ENCODE results near the gene FCAMR.

The FCAMR gene

GRCh38 chr1:206970446-206970845 is at the start of gene FCAMR:
FCAMR (minus strand) TSS chr1:206970460; CDS start chr1:206970125, 335 bp downstream.
- DNase-seq, result no peak

DNA sequence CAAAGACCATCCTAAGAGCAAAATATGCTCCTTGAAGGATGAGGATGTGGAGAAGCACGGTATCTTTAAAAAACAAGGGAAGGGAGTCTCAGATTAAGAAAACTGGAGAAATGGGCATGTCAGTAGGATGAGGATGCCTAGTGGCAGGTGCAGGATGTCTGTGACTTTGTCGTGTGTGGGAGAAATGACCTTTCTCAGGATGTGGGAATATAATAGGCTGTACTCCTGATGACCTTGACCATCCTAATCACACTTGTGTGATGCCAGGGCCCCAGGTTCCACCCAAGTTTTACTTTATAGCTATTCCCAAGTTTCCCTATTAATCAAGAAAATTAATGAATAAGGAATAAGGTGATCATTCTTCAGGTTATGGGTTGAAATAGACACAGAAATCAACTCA is 49.4 kb upstream of the FCAMR start:
- DNase-seq, result no peak

DNA sequence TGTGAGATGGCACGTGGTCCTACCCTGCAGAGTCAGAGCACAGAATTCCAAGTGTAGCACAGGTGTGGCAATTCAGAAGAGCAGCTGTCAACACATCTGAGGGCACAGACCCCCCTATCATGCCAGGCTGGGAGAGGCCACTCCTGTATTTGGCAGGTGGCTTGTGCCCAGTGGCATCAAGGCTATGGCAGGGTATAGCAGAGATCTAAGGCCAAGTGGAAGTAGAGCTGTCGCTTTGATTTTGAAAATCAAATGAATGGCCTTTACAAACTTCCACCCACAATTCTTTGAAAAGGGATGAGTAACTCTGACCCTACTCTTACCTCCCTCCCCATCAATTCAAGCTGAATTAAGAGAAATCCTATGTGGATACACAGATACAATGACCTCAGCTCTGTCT is 48.9 kb upstream of the FCAMR start:
- no peak for DNase-seq

GRCh38 chr1:207018707-207019106 is 48.4 kb upstream of the FCAMR start:
- no peak for DNase-seq

GRCh38 chr1:207017615-207018559 is 47.6 kb upstream of the FCAMR start:
- no peak for DNase-seq

GRCh38 chr1:207015791-207016190 is 45.5 kb upstream of the FCAMR start:
- no peak for DNase-seq

GRCh38 chr1:207014728-207015127 is 44.5 kb upstream of the FCAMR start:
- DNase-seq, result no peak

DNA sequence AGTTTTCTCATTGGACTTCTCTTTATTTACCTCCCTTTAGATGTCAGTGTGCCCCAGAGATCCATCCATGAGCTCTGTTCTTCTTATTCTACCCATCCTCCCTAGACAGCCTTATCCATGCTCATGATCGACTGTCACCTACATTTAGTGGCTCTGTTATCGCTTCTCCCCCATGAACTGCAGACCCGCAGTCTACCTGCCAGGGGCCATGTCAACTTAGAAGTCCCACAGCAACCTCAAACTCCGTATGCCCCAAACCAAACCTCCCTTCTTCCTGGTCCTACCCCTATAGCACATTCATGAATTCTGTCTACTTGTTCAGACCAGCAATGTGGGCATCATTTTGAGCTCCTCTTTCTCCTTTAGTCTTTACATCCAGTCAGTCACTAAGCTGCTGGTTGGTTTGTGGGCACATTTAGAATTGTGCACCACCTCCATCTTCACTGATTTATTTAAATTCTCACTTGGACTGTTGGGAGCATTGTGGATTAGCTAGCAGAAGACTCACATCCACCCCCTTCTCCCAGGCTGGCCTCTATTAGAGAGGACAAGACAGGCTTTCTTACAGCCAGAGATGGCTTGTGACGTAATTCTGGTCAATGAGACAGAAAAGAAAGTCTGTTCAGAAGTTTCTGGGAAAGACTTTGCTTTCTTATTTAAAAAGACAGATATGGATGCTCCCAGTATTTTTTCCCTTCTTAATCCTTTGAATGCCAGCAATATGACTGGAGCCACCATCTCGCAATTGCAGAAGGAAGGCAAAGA is 43.2 kb upstream of the FCAMR start:
- DNase-seq, result no peak

DNA sequence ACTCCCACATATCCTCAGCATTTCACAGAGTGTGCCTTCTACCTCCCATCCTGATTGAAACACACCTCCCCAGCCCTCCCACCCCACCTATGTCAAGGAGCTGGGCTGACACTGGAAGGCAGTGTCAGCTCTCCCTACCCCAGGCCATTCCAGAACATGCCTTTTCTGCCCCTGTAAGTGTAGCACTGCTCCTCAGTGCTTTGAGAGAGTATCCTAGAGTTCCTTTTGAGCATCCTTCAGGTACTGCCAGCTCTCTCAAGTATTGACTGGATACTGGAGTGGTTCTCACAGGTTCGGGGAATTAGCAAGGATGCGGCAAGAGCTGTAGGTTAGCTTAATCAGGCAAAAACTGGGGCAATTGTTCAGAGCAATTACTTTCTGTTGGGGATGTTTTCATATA is 40.5 kb upstream of the FCAMR start:
- no peak for DNase-seq

DNA sequence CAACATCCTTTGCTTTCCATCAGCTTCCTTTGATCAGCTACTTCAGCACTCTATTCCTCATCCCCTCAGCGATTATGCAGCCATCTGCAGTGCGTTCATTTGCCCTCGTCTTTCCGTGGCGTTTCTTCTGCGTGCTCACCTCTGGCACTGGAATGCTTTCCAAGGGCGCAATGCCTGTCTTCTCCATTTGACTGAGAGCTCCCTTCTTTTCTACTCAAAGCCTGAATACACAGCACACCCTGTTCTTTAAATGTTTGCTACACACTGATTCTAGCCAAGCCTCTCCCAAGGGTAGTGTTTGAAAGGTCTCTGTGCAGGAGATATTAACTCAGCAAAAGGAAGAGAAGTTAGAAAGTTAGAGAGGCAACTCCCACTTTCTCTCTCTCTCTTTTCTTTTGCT is 39.7 kb upstream of the FCAMR start:
- no peak for DNase-seq

DNA sequence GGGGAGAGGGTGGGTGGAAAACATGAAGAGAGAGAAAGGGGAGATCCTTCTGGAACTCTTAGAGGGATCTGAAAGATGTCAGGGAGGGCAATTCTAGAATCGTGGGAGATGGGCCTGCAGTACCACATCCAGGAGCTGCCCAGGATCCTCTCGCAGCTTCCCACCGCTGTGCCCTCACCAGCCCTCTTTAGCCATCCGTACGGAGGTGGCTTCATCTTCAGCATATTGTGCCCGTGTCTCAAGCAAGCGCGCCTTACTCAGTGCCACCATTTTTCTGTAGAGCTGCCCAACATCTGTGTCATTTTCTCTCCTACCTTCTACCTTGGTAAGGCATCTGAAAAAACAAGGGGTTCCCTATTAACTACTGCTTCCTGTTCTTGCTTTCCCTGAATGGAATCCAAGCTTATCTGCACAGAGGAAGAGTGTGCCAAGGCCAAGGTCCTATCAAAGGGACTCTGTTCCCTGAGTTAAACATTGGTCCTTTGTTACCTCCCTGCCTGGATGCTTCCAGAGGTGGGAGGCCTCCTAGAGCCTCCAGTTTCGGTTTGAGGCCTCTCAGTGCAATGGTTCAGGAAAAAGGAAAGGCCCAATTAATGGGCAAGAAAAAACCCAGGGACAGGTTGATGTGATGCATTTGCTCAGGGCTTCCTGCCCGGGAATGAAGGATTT is 39.1 kb upstream of the FCAMR start:
- DNase-seq, result no peak

- DNase-seq, result no peak
Observed at GRCh38 chr1:207007352-207008033, 37.2 kb upstream of the FCAMR start.

DNA sequence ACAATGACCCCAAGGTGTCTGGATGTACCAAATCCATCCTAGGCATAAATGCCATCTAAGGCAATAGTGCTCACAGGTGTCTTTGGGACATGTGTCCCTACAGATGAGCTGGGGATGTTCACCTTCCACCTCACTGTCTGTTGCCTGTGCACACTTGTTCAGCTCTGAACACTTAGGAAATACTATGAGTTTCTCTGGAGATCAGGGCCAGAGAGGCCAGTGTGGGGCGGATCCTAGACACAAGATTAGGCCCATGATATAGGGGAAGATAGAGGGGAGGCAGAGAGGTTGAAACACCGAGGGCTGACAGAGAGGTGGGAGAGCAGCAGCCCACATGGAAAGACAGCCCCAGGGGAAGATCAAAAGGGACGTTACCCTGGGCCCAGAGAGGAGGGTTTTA is 36.7 kb upstream of the FCAMR start:
- DNase-seq, result no peak

DNA sequence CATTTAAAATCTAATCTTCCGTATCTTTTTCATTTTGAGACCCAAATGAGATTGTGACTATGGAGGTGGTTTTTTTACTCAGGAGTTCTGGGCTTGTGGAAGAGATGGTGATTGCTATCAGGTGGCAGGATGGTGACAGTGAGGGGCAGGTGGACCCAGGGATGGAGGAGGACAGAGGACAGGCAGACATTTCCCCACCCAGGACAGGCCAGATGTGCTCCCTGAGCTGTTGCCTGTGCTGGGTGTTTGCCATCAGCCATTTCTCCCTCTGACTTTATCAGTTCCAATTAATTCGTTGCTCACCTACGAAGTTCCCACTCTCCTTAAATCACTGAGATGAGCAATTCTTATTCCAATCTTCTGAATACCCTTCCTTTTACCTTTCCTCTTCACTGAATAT is 35.8 kb upstream of the FCAMR start:
- no peak for DNase-seq

DNA sequence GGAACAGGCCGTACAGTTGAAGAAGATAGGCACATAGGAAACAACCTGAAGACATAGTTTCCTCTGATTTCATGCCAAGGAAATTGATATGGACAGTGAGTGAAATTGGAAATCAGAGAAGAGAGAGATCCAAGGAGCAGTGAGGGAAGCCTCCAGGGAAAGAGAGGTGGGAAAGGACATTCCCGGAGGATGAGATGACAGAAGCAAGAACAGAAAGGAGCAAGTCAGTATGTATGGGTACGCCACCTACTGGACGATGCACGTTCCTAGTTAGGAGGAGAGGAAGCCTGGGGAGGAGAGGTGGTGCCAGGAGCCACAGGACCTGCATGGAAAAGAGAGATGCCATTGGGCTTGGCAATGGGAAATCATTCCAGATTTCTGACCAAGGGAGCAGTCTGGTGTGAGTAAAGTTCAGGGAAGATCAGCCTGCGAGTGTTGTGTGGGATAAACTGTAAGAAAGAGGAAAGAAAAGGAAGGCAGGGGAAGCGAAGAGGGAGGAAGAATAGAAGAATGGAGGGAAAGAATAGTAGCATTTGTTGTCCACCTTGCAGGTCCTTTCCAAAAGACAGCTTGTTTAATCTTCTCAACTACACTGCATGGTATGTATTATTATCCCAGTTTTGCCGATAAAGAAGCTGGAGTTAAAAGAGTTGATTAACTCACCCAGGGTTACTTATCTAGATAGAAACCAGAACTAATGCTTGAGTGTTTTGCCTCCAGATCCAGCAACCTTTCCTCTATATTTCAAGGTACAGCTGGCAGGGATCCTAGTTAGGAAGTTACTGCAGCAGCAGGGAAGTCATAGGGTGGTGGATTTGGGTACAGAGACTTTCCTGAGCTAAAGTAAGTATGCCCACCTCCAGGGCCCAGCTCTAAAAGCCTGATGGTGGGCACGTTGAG is 34.9 kb upstream of the FCAMR start:
- peak; percentile 4 for DNase-seq

- DNase-seq, result no peak
Observed at GRCh38 chr1:207003210-207003609, 33.0 kb upstream of the FCAMR start.

GRCh38 chr1:207002724-207003146 is 32.5 kb upstream of the FCAMR start:
- no peak for DNase-seq

DNA sequence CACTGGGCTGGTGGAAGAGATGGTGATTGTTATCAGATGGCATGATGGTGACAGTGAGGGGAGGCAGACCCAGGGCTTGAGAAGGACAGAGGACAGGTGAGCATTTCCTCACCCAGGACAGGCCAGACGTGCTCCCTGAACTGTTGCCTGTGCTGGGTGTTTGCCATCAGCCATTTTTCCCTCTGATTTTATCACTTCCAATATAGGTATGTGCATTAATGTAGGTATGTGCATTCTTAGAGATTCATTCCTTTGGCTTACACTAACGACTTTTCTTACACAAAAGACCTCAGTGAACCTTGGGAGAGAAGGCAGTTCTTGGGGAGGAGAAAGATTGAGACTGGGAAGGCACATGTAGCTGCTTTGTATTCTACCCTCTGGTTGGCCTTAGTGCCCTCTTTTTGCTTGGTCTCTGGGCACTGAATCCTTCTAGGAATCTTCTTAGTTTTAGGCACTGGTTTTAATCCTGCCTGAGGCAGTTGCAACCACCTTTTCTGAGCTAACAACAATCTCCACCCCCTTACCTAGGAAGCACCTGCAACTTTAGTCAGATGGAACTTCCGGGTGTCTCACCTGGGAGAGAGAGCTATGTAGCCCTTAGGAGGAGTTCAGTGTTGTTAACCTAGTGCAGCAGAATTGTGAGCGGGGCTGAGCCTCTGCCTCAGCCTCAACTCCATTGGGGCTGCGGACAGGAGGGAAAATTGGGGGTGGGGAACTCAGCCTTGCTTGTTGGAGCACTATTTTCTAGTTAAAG is 31.4 kb upstream of the FCAMR start:
- no peak for DNase-seq

DNA sequence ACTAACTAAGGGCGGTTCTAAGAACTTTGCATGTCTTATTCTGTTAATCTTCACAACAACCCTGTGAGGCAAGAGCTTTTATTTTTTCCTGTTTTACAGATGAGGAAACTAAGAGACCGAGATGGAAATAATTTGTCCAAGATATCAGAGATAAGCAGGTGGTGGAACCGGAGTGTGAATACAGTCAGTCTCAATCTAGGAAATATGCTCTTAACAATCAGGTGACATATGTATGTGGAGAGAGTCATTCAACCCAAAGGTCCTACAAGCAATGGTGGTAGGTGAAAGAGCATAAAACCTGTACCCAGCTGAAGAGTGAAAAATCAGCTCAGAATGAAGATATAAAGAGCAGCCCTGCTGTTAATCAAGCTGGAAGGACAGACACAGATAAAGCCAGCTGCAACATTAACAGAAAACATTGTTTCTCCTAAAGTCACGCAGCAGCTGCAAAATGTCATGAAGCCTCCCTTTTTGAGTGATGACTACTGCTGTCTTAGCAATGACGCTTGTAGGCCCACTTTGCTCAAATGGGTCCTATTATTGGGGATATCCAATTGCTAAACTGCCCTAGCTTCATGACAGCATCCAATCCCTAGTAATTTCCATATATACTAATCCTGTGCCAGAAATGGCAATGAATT is 30.5 kb upstream of the FCAMR start:
- no peak for DNase-seq

DNA sequence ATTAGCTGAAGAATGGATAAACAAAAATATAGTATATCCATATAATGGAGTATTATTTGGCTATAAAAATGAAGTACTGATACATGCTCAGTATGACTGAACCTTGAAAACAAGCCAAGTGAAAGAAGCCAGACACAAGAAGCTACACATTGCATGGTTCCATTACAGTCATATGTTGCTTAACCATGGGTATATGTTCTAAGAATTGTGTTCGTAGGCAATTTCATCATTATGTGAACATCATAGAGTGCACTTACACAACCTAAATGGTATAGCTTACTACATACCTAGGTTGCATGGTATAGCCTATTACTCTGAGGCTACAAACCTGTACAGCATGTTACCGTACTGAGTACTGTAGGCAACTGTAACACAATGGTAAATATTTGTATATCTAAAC is 28.6 kb upstream of the FCAMR start:
- DNase-seq, result no peak

- DNase-seq, result no peak
Observed at GRCh38 chr1:206992790-206993189, 22.5 kb upstream of the FCAMR start.
